C4-2B (cell line): ENCODE results near the gene AHRR.

Experiments
- H3K27ac ChIP-seq: fragments of 450-650 bp; 2 replicates; pipeline ENCODE4 v1.5.1; 2017
- CTCF ChIP-seq: fragments of 450-650 bp; conservative IDR thresholded peaks from 2 replicates; pipeline ENCODE4 v1.5.1; 2017; ENCODE audit warnings: mild to moderate bottlenecking
- ZFX ChIP-seq: fragments of 450-650 bp; IDR thresholded peaks from 2 replicates; pipeline ENCODE4 v1.6.1; 2017

Gene AHRR

GRCh38 chr5:333945-334344 is 12.4 kb downstream of the AHRR start:
- no peak overlapping the region for H3K27ac ChIP-seq
- no peak for TF ChIP-seq ZFX
- no peak for TF ChIP-seq CTCF

GRCh38 chr5:334903-335739 is 13.6 kb downstream of the AHRR start:
- TF ChIP-seq CTCF (no peak), ZFX (no peak)
- no peak overlapping the region for H3K27ac ChIP-seq

DNA sequence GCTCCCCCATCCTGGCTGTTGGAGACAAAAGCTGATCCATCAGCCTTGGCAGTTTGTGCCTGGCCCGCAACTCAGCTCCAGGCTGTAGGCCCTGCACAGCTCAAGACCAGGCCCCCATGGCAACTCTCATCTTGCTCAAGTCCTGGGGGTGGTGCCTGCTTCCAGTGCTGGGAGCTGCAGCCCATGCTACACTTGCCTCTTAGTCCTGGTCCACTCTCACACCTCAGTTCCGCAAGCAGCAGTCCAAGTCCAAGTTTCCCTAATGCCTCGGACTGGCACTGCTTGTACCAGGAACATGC is 14.2 kb downstream of the AHRR start:
- TF ChIP-seq CTCF (no peak), ZFX (no peak)

GRCh38 chr5:337563-338130 is 16.1 kb downstream of the AHRR start:
- TF ChIP-seq ZFX: no peak
- peak; percentile 33 for TF ChIP-seq CTCF

More for the DNA sequence above, 14.2 kb downstream of the AHRR start:
- H3K27ac ChIP-seq: no peak overlapping the region

DNA sequence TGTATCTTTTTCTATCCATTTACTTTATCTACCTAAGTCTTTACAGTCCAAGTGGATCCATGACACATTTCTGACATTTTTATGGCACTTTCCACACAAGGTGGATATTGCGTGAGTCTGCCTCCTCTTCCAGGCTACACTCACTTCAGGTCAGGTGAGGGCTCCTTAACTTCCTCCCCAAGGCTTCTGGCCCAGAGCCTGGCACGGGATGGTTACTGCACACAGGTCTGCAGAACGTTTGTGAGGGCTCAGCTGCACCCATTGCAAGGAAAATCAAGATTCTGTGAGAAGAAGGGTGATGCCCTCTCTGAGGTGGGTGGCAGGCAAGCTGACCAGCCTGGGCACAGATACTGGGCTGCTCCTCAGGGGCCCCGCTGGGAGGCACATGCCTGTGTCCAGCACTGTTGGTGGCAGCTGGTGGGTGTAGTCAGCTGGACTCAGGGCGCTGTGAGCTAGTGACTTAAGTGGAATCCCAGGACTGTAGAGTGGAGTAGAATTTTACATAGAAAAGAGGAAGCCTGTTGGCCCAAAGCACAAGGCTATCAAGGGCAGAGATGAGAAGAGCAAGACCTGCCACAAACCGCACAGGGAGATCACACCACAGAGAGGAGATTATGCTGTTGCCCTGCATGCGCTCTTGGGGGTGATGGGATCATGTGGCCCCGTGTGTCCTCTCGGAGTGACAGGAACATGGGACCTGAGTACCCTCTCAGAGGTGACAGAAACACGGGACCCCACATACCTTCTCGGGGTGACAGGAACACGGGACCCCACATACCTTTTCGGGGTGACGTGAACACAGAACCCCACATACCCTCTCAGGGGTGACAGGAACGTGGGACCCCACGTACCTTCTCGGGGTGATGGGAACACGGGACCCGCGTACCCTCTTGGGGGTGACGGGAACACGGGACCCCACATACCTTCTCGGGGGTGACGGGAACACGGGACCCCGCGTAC is 21.3 kb downstream of the AHRR start:
- TF ChIP-seq CTCF: no peak
- no peak for TF ChIP-seq ZFX
- no peak overlapping the region for H3K27ac ChIP-seq

More at GRCh38 chr5:337563-338130, 16.1 kb downstream of the AHRR start:
- H3K27ac ChIP-seq: no peak overlapping the region

- no peak overlapping the region for H3K27ac ChIP-seq
- no peak for TF ChIP-seq CTCF
- no peak for TF ChIP-seq ZFX
These were observed 22.2 kb downstream of the AHRR start for GRCh38 chr5:343461-344401.
